MCF 10A (cell line): ENCODE data around the gene MLLT3. TPM values are rescaled to one million over a fixed set of nuclear protein-coding genes. Genes with fewer than 3 reads are reported as not detected.

Source experiments
- BruUV-seq: library from RNA; stranded (reverse); fragments of 400-500 nt; replicated peaks from 2 replicates; lab custom pipeline; 2021; lab: Mats Ljungman, UMichigan
- CTCF ChIA-PET: fragments of 300-600 bp; sonication (Branson Sonifier 250); formaldehyde crosslinking; extraction: SDS; loops from one replicate; lab custom pipeline; 2021; ENCODE audit warnings: antibody characterized with exemption, inconsistent platforms; lab: Yijun Ruan, JAX
- POLR2A ChIA-PET: fragments of 300-600, 350-650 bp; sonication (Branson Sonifier 250); formaldehyde crosslinking; extraction: SDS; loops from one replicate; lab custom pipeline; 2020; ENCODE audit warnings: antibody characterized with exemption, inconsistent platforms; lab: Yijun Ruan, JAX
- DNase-seq: peaks from one replicate; pipeline ENCODE4 v3.0.0-alpha.2; 2018; ENCODE audit not compliant: unreplicated experiment
- H3K27ac Mint-ChIP-seq: one replicate; pipeline ENCODE4 v1.8.0; 2022; ENCODE audit warnings: mild to moderate bottlenecking, low read depth, mixed read lengths; ENCODE audit not compliant: unreplicated experiment
- H3K27me3 Mint-ChIP-seq: one replicate; pipeline ENCODE4 v1.8.0; 2022; ENCODE audit warnings: mixed read lengths; ENCODE audit not compliant: insufficient read depth, unreplicated experiment
- H3K36me3 Mint-ChIP-seq: one replicate; pipeline ENCODE4 v1.8.0; 2022; ENCODE audit warnings: mild to moderate bottlenecking, moderate library complexity, mixed read lengths; ENCODE audit not compliant: insufficient read depth, unreplicated experiment
- H3K4me1 Mint-ChIP-seq: one replicate; pipeline ENCODE4 v1.8.0; 2022; ENCODE audit warnings: mixed read lengths; ENCODE audit not compliant: insufficient read depth, unreplicated experiment
- H3K4me3 Mint-ChIP-seq: one replicate; pipeline ENCODE4 v1.8.0; 2022; ENCODE audit warnings: mild to moderate bottlenecking, moderate library complexity, mixed read lengths; ENCODE audit not compliant: unreplicated experiment
- H3K9me3 Mint-ChIP-seq: one replicate; pipeline ENCODE4 v1.8.0; 2022; ENCODE audit warnings: mixed read lengths; ENCODE audit not compliant: unreplicated experiment
- CTCF ChIP-seq: fragments of 200-600 bp; IDR thresholded peaks from one replicate; pipeline ENCODE4 v1.8.0; 2022; ENCODE audit warnings: antibody characterized with exemption, mild to moderate bottlenecking; ENCODE audit not compliant: unreplicated experiment
- intact Hi-C: fragments of 100-400 bp; cut with micrococcal nuclease; formaldehyde crosslinking; loops from 2 replicates; pipeline ENCODE4 v1.14.1; 2022
- total RNA-seq: library from RNA; stranded (reverse); gene quantifications from 2 replicates; pipeline ENCODE4 v1.2.3, GENCODE V29; 2022

Gene MLLT3
- total RNA-seq, 1 experiment from 2014 or later, result 1.2 TPM

- ChIA-PET CTCF (no interaction called here), POLR2A (interaction anchor here (0.6 to 1.0 kb wide), 2 partner anchors 12 to 481 kb away, joined by 3 read pairs; no protein-coding TSS in a partner anchor)
- no TSS peak for BruUV-seq
- no peaks in the 10 kb centered on the region for H3K4me1 Mint-ChIP-seq
- no peak overlapping the region for H3K4me3 Mint-ChIP-seq
- TF ChIP-seq CTCF, result no peak
- H3K27me3 Mint-ChIP-seq, result peaks cover 22% of the 10 kb centered on the region
- intact Hi-C loops, result no loop called here
- peaks cover 5% of the 10 kb centered on the region for H3K9me3 Mint-ChIP-seq
- H3K27ac Mint-ChIP-seq, result no peak overlapping the region
- DNase-seq, result peak; percentile 17
- no peaks in the 10 kb centered on the region for H3K36me3 Mint-ChIP-seq
Measured at GRCh38 chr9:20570756-20571155, 51.5 kb downstream of the MLLT3 start.

- CTCF ChIA-PET, result interaction anchor here (0.7 kb wide), 1 partner anchor 14 kb away, joined by 3 read pairs; no protein-coding TSS in a partner anchor
- POLR2A ChIA-PET, result interaction anchor here (0.6 to 1.0 kb wide), 2 partner anchors 12 to 481 kb away, joined by 3 read pairs; no protein-coding TSS in a partner anchor
- intact Hi-C loops, result no loop called here
- Mint-ChIP-seq H3K27me3 (peaks cover 17% of the 10 kb centered on the region), H3K27ac (no peak overlapping the region), H3K4me3 (no peak overlapping the region), H3K36me3 (no peaks in the 10 kb centered on the region), H3K9me3 (peaks cover 2% of the 10 kb centered on the region), H3K4me1 (no peaks in the 10 kb centered on the region)
- no peak for DNase-seq
- TF ChIP-seq CTCF, result no peak
- BruUV-seq, result no TSS peak
Measured at GRCh38 chr9:20570087-20570486, 52.2 kb downstream of the MLLT3 start.

- Mint-ChIP-seq H3K27me3 (peaks cover 12% of the 10 kb centered on the region), H3K27ac (no peak overlapping the region), H3K4me3 (no peak overlapping the region), H3K36me3 (no peaks in the 10 kb centered on the region), H3K4me1 (no peaks in the 10 kb centered on the region), H3K9me3 (no peaks in the 10 kb centered on the region)
- intact Hi-C loops, result no loop called here
- TF ChIP-seq CTCF, result no peak
- ChIA-PET POLR2A (no interaction called here), CTCF (interaction anchor here (0.5 to 0.7 kb wide), 3 partner anchors 13 to 667 kb away, joined by 3 to 4 read pairs (median 3); no protein-coding TSS in a partner anchor)
- no TSS peak for BruUV-seq
- no peak for DNase-seq
Measured at GRCh38 chr9:20569525-20569924, 52.8 kb downstream of the MLLT3 start.

GRCh38 chr9:20568400-20568799 lies 53.9 kb downstream of the MLLT3 start:
- POLR2A ChIA-PET, result no interaction called here
- intact Hi-C loops, result no loop called here
- no TSS peak for BruUV-seq
- no peaks in the 10 kb centered on the region for H3K36me3 Mint-ChIP-seq
- H3K4me1 Mint-ChIP-seq, result no peaks in the 10 kb centered on the region
- H3K9me3 Mint-ChIP-seq, result no peaks in the 10 kb centered on the region
- CTCF ChIA-PET, result no interaction called here
- H3K27me3 Mint-ChIP-seq, result peaks cover 23% of the 10 kb centered on the region
- no peak for DNase-seq
- TF ChIP-seq CTCF, result no peak
- no peak overlapping the region for H3K27ac Mint-ChIP-seq
- H3K4me3 Mint-ChIP-seq, result no peak overlapping the region
